Measurements from ENCODE around the gene OR4D5. TPM values are rescaled to one million over a fixed set of nuclear protein-coding genes. Genes with fewer than 3 reads are reported as not detected.

Gene OR4D5
- total RNA-seq (not detected), total RNA-seq (0 reads per million in 29 experiments)
- not detected for total RNA-seq (2013)

DNA sequence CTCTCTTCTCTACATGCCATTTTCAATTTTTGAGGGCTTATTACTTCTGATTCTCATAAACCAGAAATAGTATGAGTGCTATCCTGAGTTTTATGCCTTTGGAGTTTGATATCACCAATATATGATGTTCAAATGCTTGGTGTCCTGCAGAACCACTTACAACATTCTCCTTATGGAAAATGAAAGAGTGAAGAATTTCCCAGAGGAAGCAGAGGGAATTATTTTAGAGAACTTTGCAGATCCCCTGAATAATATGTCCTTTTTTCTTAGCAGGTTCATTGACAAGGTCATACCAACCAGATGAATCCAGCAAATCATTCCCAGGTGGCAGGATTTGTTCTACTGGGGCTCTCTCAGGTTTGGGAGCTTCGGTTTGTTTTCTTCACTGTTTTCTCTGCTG, at the start of gene OR4D5:
OR4D5 (plus strand) TSS at position 301 of the 400 bp plus-strand sequence; CDS start at position 301, 0 bp downstream.
- no peak within 1 kb of the TSS for H3K4me3 Mint-ChIP-seq

DNA sequence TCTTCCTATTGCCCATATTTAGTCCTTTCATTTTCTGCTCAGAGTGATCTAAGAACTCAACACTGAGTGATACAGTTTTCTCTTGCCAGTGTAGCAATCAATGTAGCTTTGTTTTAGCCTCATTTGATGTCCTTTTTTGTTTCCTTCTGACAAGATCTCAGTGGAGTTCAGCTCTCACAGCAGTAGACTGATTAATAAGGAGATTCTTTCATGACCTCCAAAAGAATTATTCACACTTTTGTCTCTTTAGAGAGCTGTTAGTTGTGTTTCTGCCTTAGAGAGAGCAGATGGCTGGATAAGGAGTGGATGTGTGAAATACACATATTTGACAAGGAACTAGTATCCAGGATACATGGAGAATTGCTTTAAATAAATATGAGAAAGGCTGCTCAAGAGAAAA, 47.4 kb upstream of the OR4D5 start:
- H3K27me3 Mint-ChIP-seq = peaks cover 0 to 7% of the 10 kb centered on the region in 2 donors
- DNase-seq (no peak), ATAC-seq (replicated peaks in 1 of 4) (no peak)
- no peaks in the 10 kb centered on the region for H3K9me3 ChIP-seq
- no peak overlapping the region for H3K4me3 ChIP-seq (ENCODE audit: control insufficient read depth in 1 of 2, extremely low read depth in 1 of 2, low read length in 1 of 2)
- no peaks in the 10 kb centered on the region for H3K4me1 Mint-ChIP-seq
- H3K36me3 Mint-ChIP-seq = no peaks in the 10 kb centered on the region
- no peaks in the 10 kb centered on the region for H3K27me3 ChIP-seq (replicated peaks in 1 of 2; ENCODE audit: control insufficient read depth in 2 of 2, extremely low read depth in 1 of 2, insufficient read depth in 2 of 2, low read length in 1 of 2)
- no peak overlapping the region for H3K4me3 Mint-ChIP-seq
- no peak overlapping the region for H3K27ac ChIP-seq (ENCODE audit: low read length)
- ChIA-PET POLR2A (no interaction called here), CTCF (no interaction called here)
- H3K27ac Mint-ChIP-seq = no peak overlapping the region
- H3K36me3 ChIP-seq (ENCODE audit: control insufficient read depth in 2 of 2, extremely low read depth in 1 of 2, insufficient read depth in 1 of 2, low read length in 1 of 2) = no peaks in the 10 kb centered on the region
- H3K4me1 ChIP-seq (ENCODE audit: control insufficient read depth in 1 of 2, extremely low read depth in 1 of 2, insufficient read depth in 2 of 2, low read length in 2 of 2) = no peaks in the 10 kb centered on the region
- no peaks in the 10 kb centered on the region for H3K9me3 Mint-ChIP-seq

More for the DNA sequence above, at the start of gene OR4D5:
- ChIA-PET CTCF (no interaction called here), POLR2A (no interaction called here)
- Histone ChIP-seq H3K4me3 (ENCODE audit: control insufficient read depth in 1 of 2, extremely low read depth in 1 of 2, low read length in 1 of 2) (no peak within 1 kb of the TSS), H3K36me3 (ENCODE audit: control insufficient read depth in 2 of 2, extremely low read depth in 1 of 2, insufficient read depth in 1 of 2, low read length in 1 of 2) (no peaks in the 10 kb centered on the region), H3K27me3 (replicated peaks in 1 of 2; ENCODE audit: control insufficient read depth in 2 of 2, extremely low read depth in 1 of 2, insufficient read depth in 2 of 2, low read length in 1 of 2) (no peaks in the 10 kb centered on the region), H3K27ac (ENCODE audit: low read length) (no peak within 1 kb of the TSS), H3K9me3 (no peaks in the 10 kb centered on the region), H3K4me1 (ENCODE audit: control insufficient read depth in 1 of 2, extremely low read depth in 1 of 2, insufficient read depth in 2 of 2, low read length in 2 of 2) (no peaks in the 10 kb centered on the region)
- Mint-ChIP-seq H3K9me3 (peaks cover 0 to 5% (median 4%) of the 10 kb centered on the region in 3 donors), H3K4me1 (no peaks in the 10 kb centered on the region), H3K27ac (no peak within 1 kb of the TSS), H3K36me3 (no peaks in the 10 kb centered on the region), H3K27me3 (peaks cover 0 to 9% of the 10 kb centered on the region in 2 donors)
- DNase-seq (no peak), ATAC-seq (replicated peaks in 1 of 4) (no peak)
- WGBS (ENCODE audit: insufficient coverage) = no CpG with 5 or more reads among the region's 1 CpG

DNA sequence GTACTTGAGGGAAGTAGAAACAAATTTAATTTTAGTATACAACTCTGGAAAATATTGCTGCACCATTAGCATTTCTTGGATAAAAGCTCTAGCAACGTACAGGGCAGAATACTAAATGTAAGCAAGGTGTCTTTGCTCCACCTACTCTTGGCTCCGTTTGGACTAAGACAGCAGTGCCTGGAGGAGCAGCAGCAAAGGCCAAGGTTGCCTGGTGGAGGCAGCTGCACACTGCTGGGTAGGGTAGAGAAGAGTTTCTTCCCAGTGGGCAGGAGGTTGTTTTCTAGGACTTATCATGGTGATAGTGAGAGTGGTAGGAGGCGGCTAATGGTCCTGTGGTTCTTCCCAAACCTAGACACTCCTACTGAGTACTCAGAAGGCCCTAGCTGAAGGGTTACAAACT, 39.6 kb upstream of the OR4D5 start:
- CTCF ChIA-PET = interaction anchor here in 1 of 2 donors (0.6 kb wide), 1 partner anchor 10 kb away, joined by 5 read pairs; no protein-coding TSS in a partner anchor
- H3K4me3 Mint-ChIP-seq = no peak overlapping the region
- POLR2A ChIA-PET = no interaction called here

DNA sequence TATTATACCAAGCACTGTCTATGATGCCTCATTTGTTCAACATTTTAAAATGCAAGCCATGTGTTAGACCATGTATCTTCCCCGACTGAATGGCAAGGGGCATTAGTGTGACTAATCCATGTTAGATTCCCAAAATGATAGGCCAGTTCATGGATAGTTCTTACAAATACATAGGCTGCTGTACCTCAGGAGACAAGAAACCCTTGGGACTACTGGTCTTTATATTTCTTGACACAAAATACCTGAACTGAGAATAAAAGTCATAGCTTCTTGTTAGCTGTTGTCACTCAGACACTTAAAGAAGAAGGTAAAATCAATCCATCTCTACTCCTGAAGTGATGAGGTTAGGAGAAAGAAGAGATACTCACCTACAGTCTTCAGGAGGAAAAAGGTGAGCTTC, 37.5 kb upstream of the OR4D5 start, which contains the start of gene OR8D4:
OR8D4 (plus strand) TSS at position 301 of the 400 bp plus-strand sequence. CDS start 4,265 bp downstream, outside the sequence.
- Mint-ChIP-seq H3K4me1 (no peaks in the 10 kb centered on the region), H3K9me3 (no peaks in the 10 kb centered on the region), H3K27ac (no peak within 1 kb of the TSS), H3K27me3 (peaks cover 0 to 20% of the 10 kb centered on the region in 2 donors), H3K4me3 (no peak within 1 kb of the TSS), H3K36me3 (no peaks in the 10 kb centered on the region)
- Histone ChIP-seq H3K9me3 (no peaks in the 10 kb centered on the region), H3K27me3 (replicated peaks in 1 of 2; ENCODE audit: control insufficient read depth in 2 of 2, extremely low read depth in 1 of 2, insufficient read depth in 2 of 2, low read length in 1 of 2) (no peaks in the 10 kb centered on the region), H3K27ac (ENCODE audit: low read length) (no peak within 1 kb of the TSS), H3K4me1 (ENCODE audit: control insufficient read depth in 1 of 2, extremely low read depth in 1 of 2, insufficient read depth in 2 of 2, low read length in 2 of 2) (no peaks in the 10 kb centered on the region), H3K4me3 (ENCODE audit: control insufficient read depth in 1 of 2, extremely low read depth in 1 of 2, low read length in 1 of 2) (no peak within 1 kb of the TSS), H3K36me3 (ENCODE audit: control insufficient read depth in 2 of 2, extremely low read depth in 1 of 2, insufficient read depth in 1 of 2, low read length in 1 of 2) (no peaks in the 10 kb centered on the region)
- DNase-seq = no peak
- ChIA-PET CTCF (no interaction called here), POLR2A (no interaction called here)
- no peak for ATAC-seq (replicated peaks in 1 of 4)
- no CpG with 5 or more reads among the region's 1 CpG for WGBS (ENCODE audit: insufficient coverage)

More for the DNA sequence above, 39.6 kb upstream of the OR4D5 start:
- Mint-ChIP-seq H3K27ac (no peak overlapping the region), H3K36me3 (no peaks in the 10 kb centered on the region), H3K4me1 (no peaks in the 10 kb centered on the region), H3K27me3 (peaks cover 0 to 9% of the 10 kb centered on the region in 2 donors), H3K9me3 (no peaks in the 10 kb centered on the region)
- DNase-seq = no peak
- Histone ChIP-seq H3K4me3 (ENCODE audit: control insufficient read depth in 1 of 2, extremely low read depth in 1 of 2, low read length in 1 of 2) (no peak overlapping the region), H3K27ac (ENCODE audit: low read length) (no peak overlapping the region), H3K9me3 (no peaks in the 10 kb centered on the region), H3K36me3 (ENCODE audit: control insufficient read depth in 2 of 2, extremely low read depth in 1 of 2, insufficient read depth in 1 of 2, low read length in 1 of 2) (no peaks in the 10 kb centered on the region), H3K27me3 (replicated peaks in 1 of 2; ENCODE audit: control insufficient read depth in 2 of 2, extremely low read depth in 1 of 2, insufficient read depth in 2 of 2, low read length in 1 of 2) (no peaks in the 10 kb centered on the region), H3K4me1 (ENCODE audit: control insufficient read depth in 1 of 2, extremely low read depth in 1 of 2, insufficient read depth in 2 of 2, low read length in 2 of 2) (no peaks in the 10 kb centered on the region)
- no peak for ATAC-seq (replicated peaks in 1 of 4)
- 83% methylated on average over 1 of the region's 3 CpGs for WGBS (ENCODE audit: insufficient coverage)

DNA sequence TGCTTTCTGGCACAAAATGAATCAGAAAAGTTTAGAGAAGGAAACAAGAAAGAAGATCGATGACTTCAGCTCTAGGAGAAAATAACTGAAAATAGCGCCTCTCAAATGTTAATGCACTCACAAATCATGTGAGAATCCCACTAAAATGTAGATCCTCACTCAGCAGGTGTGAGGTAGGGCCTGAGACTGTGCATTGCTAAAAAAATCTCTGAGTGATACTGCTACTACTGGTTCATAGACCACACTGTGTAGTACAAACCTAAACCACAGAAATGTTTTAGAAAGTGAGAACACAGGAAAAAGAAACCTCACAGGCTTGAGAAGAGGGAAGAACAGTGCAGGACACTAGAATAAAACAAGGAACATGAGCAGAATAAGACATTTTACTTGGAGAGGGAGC, 35.5 kb upstream of the OR4D5 start:
- Histone ChIP-seq H3K36me3 (ENCODE audit: control insufficient read depth in 2 of 2, extremely low read depth in 1 of 2, insufficient read depth in 1 of 2, low read length in 1 of 2) (no peaks in the 10 kb centered on the region), H3K27ac (ENCODE audit: low read length) (no peak overlapping the region), H3K4me3 (ENCODE audit: control insufficient read depth in 1 of 2, extremely low read depth in 1 of 2, low read length in 1 of 2) (no peak overlapping the region), H3K27me3 (replicated peaks in 1 of 2; ENCODE audit: control insufficient read depth in 2 of 2, extremely low read depth in 1 of 2, insufficient read depth in 2 of 2, low read length in 1 of 2) (no peaks in the 10 kb centered on the region), H3K4me1 (ENCODE audit: control insufficient read depth in 1 of 2, extremely low read depth in 1 of 2, insufficient read depth in 2 of 2, low read length in 2 of 2) (no peaks in the 10 kb centered on the region), H3K9me3 (no peaks in the 10 kb centered on the region)
- CTCF ChIA-PET = no interaction called here
- Mint-ChIP-seq H3K27me3 (peaks cover 0 to 20% of the 10 kb centered on the region in 2 donors), H3K4me3 (no peak overlapping the region), H3K4me1 (no peaks in the 10 kb centered on the region), H3K27ac (no peak overlapping the region), H3K9me3 (no peaks in the 10 kb centered on the region), H3K36me3 (no peaks in the 10 kb centered on the region)
- no CpG with 5 or more reads among the region's 2 CpGs for WGBS (ENCODE audit: insufficient coverage)
- POLR2A ChIA-PET = no interaction called here
- ATAC-seq (replicated peaks in 1 of 4) = no peak
- no peak for DNase-seq

DNA sequence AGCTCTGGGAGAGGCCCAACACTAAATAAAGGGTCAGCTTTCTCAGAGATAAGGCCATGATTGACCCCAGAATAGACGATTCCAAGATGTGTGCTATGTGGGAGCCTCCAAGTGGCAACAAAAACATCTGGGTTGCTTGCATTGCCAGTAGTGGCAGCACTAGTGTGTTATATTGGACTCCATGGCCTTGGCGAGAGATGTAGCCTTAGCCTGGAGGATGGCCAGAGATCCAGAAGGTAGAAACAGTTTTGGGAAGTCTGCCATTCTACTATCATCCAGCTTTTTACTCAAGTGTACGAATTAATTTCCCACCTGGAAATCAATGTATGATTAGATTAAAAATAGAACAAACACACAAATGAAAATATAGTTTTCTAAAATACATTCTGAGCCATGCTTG, 34.5 kb upstream of the OR4D5 start:
- ChIA-PET POLR2A (no interaction called here), CTCF (no interaction called here)
- Histone ChIP-seq H3K27ac (ENCODE audit: low read length) (no peak overlapping the region), H3K4me1 (ENCODE audit: control insufficient read depth in 1 of 2, extremely low read depth in 1 of 2, insufficient read depth in 2 of 2, low read length in 2 of 2) (no peaks in the 10 kb centered on the region), H3K27me3 (replicated peaks in 1 of 2; ENCODE audit: control insufficient read depth in 2 of 2, extremely low read depth in 1 of 2, insufficient read depth in 2 of 2, low read length in 1 of 2) (no peaks in the 10 kb centered on the region), H3K9me3 (no peaks in the 10 kb centered on the region), H3K36me3 (ENCODE audit: control insufficient read depth in 2 of 2, extremely low read depth in 1 of 2, insufficient read depth in 1 of 2, low read length in 1 of 2) (no peaks in the 10 kb centered on the region), H3K4me3 (ENCODE audit: control insufficient read depth in 1 of 2, extremely low read depth in 1 of 2, low read length in 1 of 2) (no peak overlapping the region)
- H3K4me3 Mint-ChIP-seq = no peak overlapping the region
- ATAC-seq (replicated peaks in 1 of 4) (no peak), DNase-seq (no peak)
- H3K27ac Mint-ChIP-seq = no peak overlapping the region
- peaks cover 0 to 16% of the 10 kb centered on the region in 2 donors for H3K27me3 Mint-ChIP-seq
- WGBS (ENCODE audit: insufficient coverage) = 71% methylated on average over 1 of the region's 3 CpGs
- H3K9me3 Mint-ChIP-seq = no peaks in the 10 kb centered on the region
- no peaks in the 10 kb centered on the region for H3K36me3 Mint-ChIP-seq
- H3K4me1 Mint-ChIP-seq = no peaks in the 10 kb centered on the region

DNA sequence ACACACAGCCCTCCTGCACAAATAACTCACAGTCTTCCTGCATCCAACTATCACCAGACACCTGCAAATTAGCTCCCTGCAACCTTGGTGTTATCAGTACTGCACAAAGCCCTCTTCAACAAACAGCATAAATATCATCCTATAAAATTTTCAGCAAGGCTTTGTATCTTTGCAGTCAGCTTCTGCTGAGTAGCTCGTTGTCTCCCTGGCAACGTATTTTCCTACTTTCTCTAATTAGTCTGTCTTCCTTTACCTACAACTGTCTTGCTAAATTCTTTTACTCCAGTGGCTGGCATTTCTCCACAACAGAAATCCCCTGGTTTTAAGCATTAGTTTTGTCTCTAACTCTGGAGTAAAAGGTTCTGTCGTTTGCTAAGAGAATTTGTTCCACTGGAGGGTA, 33.6 kb upstream of the OR4D5 start:
- WGBS (ENCODE audit: insufficient coverage) = 67% methylated on average over 2 of the region's 3 CpGs
- H3K27ac Mint-ChIP-seq = no peak overlapping the region
- H3K36me3 Mint-ChIP-seq = no peaks in the 10 kb centered on the region

More for the DNA sequence above, 33.6 kb upstream of the OR4D5 start:
- H3K4me1 ChIP-seq (ENCODE audit: control insufficient read depth in 1 of 2, extremely low read depth in 1 of 2, insufficient read depth in 2 of 2, low read length in 2 of 2) = no peaks in the 10 kb centered on the region
- no peak overlapping the region for H3K27ac ChIP-seq (ENCODE audit: low read length)
- CTCF ChIA-PET = no interaction called here
- H3K9me3 ChIP-seq = no peaks in the 10 kb centered on the region
- H3K36me3 ChIP-seq (ENCODE audit: control insufficient read depth in 2 of 2, extremely low read depth in 1 of 2, insufficient read depth in 1 of 2, low read length in 1 of 2) = no peaks in the 10 kb centered on the region
- H3K27me3 ChIP-seq (replicated peaks in 1 of 2; ENCODE audit: control insufficient read depth in 2 of 2, extremely low read depth in 1 of 2, insufficient read depth in 2 of 2, low read length in 1 of 2) = no peaks in the 10 kb centered on the region
- no peak overlapping the region for H3K4me3 Mint-ChIP-seq
- no peak overlapping the region for H3K4me3 ChIP-seq (ENCODE audit: control insufficient read depth in 1 of 2, extremely low read depth in 1 of 2, low read length in 1 of 2)
- H3K27me3 Mint-ChIP-seq = peaks cover 0 to 15% of the 10 kb centered on the region in 2 donors
- ATAC-seq (replicated peaks in 1 of 4) (no peak), DNase-seq (no peak)
- POLR2A ChIA-PET = no interaction called here
- H3K4me1 Mint-ChIP-seq = no peaks in the 10 kb centered on the region
- no peaks in the 10 kb centered on the region for H3K9me3 Mint-ChIP-seq

Measured in T-cell (primary cell).